Erythroblast (primary cell): ENCODE measurements around the gene ARMS2.

Experiments
- GATA1 ChIP-seq: IDR thresholded peaks from 2 replicates; pipeline ENCODE4 v1.6.1; 2011; ENCODE audit warnings: low read depth, mild to moderate bottlenecking, control low read depth, low read length, moderate library complexity
- POLR2A ChIP-seq: IDR thresholded peaks from 2 replicates; pipeline ENCODE4 v1.6.1; 2011; ENCODE audit warnings: mild to moderate bottlenecking, low read length

GRCh38 chr10:122446668-122447423 lies 7.6 kb upstream of the ARMS2 start:
- TF ChIP-seq POLR2A (no peak), GATA1 (no peak)
